ENCODE measurements around the gene IFTAP. TPM values are rescaled to one million over a fixed set of nuclear protein-coding genes. Genes with fewer than 3 reads are reported as not detected.

Gene IFTAP
- total RNA-seq, 1 donor from 2014 or later = 11.6 TPM

Other genes starting within 250 kb of the IFTAP start
- gene TRAF6, start 84.2 kb upstream of the IFTAP start, total RNA-seq = 16.9 TPM
- 1.1 TPM for gene RAG1, start 26.5 kb upstream of the IFTAP start, total RNA-seq
- gene RAG2, start 3.7 kb downstream of the IFTAP start, total RNA-seq = not detected